Fibroblast of peridontal ligament (primary cell): ENCODE results near the gene CYP4F22.
"Not testable (repeated sequence)": the region's sequence is repeated elsewhere in the genome, so short reads cannot be mapped to it uniquely, and the experiment has no call there.

Source experiments
- DNase-seq: peaks from one replicate; pipeline ENCODE4 v3.0.0-alpha.2; 2010; ENCODE audit errors: extremely low read depth

Gene CYP4F22

DNA sequence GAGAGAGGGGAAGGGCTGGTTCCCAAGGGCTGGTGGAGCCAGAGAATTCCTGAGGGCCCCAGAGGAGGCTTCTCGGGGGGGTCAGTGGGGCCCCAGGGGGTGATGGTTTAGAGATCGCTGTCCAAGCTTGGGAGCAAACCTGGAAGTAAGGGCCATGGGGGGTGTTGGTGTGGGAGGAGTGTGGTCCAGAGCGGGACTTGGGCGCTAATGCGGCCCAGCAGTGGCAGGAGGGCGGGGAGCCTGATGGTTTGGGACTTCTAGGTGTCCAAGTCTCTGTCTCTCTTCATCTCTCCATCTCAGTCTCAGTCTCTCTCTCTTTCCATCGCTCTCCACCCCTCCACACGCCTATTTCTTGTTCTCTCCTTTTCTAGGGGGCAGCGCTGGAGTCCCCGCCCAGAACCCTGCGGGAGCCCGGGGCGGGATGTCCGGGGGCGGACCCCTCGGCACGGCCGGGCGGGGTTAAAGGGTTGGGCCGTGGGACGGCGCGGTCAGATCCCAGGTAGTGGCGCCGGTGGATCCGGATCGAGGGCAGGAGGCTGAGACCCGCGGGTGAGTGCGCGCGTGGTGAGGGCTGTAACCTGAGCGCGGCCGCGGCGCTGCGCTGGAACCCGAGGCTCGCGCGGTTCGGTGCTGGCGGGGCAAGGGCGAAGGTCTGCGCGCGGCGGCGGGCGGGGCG lies at the start of gene CYP4F22:
TSS of gene CYP4F22 (plus strand) at position 491 of the 676 bp plus-strand sequence. CDS start 16,812 bp downstream, outside the sequence.
- no peak for DNase-seq

DNA sequence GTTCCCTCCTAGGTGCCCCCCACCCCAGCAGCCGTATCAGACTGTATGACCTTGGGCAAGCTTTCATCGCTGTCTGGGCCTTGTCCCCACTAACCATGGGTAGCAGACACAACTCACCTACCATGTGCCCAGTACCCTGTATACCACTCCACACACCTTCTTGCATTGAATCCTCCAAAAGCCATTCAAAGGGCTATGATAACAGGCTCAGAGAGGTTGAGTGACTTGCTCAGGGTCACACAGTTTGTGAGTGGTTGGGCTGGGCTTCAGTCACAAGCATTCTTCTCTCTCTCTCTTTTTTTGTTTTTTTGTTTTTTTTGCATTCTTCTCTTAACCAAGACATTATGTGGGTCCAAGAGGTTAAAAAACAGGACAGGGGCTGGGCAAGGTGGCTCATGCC lies 46.6 kb upstream of the CYP4F22 start:
- DNase-seq, result no peak

DNA sequence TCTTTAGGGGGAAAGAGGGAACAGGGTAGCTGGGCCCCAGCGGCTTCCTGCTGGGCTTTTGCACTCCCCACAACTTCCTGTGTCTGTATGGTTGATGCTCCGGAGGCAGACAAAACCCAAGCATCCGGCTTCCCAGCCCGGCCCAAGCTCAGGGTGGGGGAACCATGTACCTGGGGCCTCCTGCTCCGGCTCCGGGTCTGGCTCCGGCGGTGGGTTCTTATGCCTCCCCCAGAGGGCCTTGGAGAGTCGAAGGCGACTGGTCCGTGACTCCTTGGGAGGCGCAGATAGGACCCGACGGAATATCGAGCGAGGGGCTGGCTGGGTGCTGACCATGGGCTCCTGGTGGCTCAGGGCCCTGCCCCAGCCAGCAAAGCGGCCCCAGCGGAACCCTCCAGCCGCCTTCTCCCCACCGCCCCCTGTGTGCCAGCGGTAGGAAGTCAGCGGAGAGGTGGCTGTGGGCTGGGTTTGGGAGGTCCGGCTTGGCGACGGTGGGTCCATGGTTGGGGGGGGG lies 44.4 kb upstream of the CYP4F22 start:
- DNase-seq, result no peak

DNA sequence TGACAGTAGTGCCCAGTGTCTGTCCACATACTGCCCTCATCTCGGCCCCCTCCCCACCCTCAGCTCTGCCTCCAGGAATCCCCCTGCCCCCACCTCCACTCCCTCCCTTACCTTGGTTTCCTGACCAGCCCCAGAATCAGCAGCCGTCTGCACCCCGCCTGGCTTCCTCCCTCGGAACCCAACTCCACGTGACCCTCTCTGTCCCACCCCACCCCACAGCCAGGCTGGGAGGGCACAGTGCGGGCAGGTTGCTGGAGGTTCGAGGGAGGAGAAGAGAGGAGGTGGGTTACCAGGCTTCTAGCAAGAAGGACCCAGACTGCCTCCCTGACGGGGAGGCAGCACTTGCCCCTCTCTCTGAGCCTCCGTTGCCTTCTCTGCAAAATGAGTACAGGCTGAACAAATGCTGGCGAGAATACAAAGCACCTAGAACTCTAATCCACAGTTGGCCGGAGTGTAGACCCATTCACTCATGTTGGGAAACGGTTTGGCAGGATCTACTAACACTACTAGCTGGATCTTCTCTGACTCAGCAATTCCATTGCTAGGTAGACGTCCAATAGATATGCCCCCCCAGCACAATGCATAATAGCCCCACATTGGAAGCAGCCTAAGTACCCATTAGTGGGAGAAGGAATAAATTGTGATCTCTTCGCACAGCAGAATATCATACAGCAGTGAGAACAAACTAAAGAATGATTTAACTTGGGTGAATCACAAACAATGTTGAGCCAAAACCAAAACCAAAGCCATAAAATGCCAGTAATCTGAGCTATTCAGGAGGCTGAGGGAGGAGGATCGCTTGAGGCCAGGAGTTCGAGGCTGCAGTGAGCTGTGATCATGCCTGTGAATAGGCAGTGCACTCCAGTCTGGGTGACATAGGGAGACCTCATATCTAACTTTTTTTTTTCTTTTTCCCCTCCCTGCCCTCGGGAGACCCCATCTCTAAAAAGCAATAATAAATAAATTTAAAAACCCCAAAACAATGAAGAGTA lies 43.6 kb upstream of the CYP4F22 start, which contains the start of gene RASAL3:
TSS of gene RASAL3 (minus strand) at position 151 of the 992 bp plus-strand sequence. CDS start 186 bp downstream, outside the sequence.
- DNase-seq, result no peak

DNA sequence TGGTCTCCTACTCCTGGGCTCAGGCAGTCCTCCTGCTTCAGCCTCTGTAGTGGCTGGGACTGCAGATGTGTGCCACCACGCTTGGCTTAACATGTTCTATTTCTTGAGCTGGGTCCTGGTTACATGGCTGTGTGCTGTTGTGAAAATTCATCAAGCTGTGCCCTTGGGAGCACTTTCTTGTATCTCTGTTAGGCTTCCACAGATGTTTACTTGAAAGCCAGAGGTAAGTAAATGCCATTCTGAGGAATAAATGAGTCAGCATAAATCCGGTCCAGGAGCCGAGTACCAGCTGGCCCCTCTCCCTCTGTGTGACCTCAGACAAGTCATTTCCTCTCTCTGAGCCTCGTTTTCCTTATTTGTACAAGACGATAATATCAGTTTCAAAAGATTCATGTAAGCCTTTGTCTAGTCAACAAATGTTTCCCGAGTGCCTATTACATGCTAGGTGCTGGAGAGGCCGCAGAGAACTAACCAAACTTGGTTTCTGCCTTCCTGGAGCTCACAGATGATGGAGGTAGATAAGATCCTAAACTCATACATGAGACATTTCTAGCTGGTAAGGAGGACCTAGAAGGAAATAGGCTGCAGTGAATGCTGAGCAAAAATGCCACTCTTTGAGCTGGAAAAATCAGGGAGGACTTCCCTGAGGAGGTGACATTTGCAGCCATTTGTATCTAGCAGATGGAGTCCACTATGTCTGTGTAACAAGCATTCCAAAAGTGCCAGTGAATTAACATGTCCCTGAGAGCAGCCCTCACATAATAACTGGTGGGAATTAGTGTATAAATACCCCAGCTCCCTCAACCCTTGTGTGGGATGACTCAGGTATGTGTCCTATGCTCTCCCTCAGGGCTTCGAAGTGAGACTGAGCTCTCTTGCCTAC lies 41.2 kb upstream of the CYP4F22 start:
- DNase-seq, result no peak

DNA sequence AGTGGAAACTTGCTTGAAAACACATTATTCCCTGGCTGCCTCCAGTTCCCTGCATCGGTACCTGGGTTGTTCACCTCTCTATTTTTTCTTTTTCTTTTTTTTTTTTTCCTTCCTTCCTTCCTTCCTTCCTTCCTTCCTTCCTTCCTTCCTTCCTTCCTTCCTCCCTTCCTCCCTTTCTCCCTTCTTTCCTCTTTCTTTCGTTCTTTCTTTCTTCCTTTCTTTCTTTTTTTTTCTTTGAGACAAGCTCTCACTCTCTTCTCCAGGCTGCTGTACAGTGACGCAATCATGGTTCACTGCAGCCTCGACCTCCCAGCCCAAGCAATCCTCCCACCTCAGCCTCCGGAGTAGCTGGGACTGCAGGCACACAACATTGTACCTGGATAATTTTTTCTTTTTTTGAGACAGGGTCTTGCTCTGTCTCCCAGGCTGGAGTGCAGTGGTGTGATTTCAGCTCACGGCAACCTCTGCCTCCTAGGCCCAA lies 40.6 kb upstream of the CYP4F22 start:
- DNase-seq, result no peak

DNA sequence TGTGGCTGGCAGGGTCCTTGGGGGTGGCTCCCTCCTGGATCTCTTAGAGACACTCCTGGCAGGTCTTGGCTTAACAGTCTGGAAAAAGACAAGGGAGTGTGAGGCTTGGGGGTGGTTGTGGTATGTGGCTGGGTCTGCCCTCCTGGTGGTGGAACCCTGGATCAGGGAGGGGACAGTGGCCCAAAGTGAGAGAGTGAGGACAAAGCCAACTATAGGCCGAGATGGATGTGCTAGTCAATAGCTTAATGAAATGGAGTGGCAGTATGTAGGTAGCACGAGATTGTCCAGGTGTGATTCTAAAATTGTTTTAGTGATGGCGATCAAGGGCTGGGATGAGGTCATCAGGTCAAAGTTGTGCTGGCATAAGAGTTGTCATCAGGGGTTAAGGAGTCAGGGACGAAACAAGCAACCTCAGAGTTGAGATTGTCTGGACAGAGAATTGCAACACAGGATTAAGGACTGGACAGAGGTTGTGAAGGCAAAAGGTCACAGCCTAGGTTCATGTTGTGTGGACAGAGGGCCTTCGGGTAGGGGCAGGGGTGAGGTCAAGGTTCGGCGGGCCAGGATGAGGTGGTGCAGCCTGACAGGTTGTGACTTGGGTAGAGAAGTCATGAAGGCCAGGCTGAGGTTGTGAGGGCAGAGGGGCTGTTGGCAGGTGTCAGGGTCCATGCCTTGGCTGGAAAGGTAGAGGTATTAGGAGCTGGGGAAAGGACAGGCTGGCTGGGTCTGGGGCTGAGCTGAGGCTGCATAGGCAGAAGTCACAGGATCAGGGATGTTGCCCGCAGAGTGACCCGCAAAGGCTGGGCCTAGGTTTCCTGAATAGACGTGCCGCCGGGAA lies 39.4 kb upstream of the CYP4F22 start:
- no peak for DNase-seq

DNA sequence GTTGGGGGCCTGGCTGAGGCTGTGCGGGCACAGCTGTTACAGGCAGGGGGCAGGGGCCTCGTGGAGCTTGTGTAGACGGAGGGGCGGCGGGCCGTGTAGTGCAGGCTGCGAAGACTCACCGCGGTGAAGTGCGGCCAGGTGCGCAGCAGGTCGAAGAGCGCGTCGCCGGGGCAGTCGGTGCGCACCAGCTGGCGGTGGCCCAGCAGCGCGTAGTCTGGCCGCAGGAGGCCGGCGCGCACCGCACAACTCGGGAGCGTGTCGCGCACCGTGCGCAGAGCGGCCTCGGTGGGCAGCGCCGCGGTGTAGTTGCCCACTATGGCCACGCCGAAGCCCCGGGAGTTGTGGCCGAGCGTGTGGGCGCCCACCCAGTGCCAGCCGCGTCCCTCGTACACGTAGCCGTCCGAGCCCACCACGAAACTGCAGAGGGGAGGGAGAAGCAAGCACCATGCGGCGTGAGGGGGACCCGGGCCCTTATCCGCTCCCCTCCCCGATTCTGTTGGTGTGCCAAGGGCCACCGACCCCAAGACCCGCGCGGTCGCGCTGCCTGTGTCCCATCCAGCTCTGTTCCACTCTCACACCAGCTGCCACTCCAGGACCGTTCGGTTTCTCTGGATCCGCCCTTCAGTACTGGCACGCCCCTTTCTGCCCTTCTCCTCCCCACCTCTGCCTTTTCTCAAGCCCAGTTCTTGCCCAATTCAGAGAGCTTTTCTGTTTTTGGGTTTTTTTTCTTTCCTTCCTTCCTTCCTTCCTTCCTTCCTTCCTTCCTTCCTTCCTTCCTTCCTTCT lies 38.6 kb upstream of the CYP4F22 start:
- no peak for DNase-seq

DNA sequence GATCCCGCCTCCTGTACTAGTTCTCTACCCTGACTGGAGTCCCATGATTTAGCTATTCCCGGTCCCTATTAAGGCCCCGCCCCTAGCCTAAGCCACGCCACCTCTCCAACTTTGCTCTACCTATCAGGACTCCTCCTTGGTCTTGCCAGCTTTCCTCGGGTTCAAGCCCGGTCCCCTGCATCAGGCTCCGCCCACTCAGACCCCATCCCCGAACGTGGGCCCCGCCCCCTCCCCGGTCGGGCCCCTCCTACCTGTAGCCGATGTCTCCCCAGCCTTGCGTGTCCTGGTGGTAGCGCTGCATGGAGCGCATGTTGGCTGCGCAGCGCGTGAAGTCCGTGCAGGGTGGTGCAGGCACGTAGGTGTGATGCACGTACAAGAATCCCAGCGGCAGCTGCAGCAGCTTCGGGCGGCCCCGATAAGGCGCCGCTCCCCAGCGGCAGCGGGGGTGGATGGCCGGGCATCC lies 36.7 kb upstream of the CYP4F22 start:
- no peak for DNase-seq

DNA sequence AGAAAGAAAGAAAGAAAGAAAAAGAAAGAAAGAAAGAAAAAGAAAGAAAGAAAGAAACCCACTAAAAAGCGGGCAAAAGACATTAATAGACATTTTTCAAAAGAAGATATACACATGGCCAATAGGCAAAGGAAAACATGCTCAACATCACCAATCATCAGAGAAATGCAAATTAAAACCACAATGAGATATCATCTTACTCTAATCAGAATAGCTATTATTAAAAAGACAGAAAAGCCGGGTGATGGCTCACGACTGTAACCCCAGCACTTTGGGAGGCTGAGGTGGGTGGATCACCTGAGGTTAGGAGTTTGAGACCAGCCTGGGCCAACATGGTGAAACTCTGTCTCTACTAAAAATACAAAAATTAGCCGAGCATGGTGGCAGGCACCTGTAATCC lies 34.5 kb upstream of the CYP4F22 start:
- not testable (repeated sequence) for DNase-seq

DNA sequence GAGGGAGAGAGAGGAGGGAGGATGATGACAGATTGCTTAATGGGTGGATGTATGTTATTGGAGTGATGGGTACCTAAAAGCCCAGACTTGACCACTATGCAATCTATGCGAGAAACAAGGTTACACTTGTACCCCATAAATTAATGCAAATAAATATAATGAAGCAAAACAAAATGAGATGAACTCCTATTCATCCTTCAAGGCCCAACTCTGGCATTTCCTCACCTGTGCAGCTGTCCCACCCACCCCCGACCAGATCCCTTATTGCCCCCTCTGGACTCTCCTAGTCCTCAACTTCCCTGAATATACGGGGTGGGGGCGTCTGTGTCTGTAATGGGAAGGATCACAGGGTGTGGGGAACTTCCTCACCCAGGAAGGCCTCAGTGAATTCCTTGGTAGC lies 33.2 kb upstream of the CYP4F22 start:
- no peak for DNase-seq

DNA sequence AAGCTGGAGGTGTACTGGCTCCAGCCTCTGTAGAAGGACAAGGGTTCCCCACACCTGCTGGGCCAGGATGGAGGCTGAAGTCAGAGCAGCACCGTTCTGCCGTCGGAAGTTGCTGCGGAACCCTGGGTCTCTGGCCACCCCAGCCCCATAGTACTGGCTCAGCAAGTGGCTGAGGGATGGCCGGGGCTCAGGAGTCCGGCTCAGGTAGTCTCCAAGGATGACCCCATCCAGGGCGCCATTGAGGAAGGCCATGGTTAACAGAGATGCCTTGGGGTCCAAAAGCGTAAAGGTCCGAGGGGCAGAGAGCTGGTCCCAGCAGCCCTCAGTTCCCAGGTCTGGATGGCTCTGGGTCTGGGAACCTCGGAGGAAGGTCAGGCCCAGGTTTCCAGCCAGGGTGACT lies 32.7 kb upstream of the CYP4F22 start:
- DNase-seq, result no peak

DNA sequence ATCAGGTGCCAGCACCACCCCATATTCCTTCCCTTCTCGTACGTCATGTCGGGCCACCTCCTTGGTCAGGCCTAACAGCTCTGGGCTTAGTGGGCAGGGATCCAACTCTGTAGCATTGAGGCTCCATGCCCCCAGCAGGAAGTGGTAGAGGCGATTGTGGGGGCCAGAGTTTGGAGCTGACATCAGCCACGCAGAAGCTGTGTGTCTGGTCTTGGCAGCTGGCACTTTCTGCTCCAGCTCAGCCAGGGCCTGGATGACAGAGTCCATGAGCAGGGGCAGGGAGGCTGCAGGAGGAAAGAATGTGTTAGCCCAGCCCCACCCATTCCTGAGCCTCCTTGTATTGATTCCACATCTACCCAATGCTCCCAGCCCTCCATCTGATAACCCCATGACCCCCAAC lies 32.0 kb upstream of the CYP4F22 start:
- no peak for DNase-seq

DNA sequence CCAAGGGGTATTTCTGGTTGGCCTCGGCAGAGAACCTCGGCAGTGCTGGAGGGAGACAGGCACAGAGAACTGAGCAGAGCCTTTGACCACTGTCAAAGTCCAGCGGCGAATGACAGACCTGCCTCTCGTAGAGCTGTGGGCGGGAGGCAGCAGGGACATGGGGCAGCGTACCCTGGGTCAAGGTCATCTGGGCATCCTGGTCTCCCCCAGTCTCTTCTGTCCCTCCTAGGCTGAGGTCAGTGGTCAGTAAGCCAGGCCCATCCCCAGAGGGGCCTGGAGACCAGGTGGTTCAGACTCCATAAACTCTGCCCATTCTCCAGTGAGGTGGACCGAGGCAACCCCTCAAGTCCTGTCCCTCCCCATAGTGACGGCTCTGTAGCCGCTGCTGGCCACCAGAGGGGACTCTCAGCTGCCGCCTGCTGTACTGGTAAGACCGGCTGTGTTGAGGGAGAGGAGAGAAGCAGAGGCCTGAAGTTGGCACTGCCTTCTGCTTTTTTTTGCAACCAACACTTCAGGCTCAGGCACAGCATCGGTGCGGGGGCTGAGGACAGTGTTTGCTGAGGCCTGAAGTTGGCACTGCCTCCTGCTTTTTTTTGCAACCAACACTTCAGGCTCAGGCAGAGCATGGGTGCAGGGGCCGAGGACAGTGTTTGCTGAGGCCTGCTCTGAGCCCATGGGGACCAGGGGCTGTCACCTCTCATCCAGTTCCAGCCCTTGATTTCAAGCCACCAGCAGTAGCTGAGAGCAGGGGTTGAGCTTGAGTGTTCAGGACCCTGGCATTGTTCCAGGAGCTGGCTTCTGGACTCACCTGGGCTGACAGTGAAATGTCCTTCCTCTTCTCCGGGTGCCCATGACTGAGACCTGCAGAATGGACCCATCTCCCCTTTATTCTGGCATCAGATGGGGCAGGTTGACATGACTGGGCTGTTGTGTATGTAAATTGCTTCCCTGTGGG lies 28.7 kb upstream of the CYP4F22 start, which contains the start of gene PGLYRP2:
TSS of gene PGLYRP2 (minus strand) at position 111 of the 955 bp plus-strand sequence. CDS start 130 bp downstream, outside the sequence.
- no peak for DNase-seq

DNA sequence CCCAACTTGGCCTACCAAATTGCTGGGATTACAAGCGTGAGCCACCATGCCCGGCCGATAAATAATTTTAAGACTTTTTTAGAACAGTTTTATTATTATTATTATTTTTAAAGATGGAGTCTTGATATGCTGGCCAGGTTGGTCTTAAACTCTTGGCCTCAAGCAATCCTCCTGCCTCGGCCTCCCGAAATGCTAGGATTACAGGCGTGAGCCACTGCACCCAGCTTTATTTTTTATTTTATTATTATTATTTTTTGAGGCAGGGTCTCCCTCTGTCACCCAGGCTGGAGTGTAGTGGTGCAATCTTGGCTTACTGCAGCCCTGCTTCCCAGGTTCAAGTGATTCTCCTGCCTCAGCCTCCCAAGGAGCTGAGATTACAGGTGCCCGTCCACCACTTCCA lies 27.3 kb upstream of the CYP4F22 start:
- DNase-seq, result not testable (repeated sequence)

DNA sequence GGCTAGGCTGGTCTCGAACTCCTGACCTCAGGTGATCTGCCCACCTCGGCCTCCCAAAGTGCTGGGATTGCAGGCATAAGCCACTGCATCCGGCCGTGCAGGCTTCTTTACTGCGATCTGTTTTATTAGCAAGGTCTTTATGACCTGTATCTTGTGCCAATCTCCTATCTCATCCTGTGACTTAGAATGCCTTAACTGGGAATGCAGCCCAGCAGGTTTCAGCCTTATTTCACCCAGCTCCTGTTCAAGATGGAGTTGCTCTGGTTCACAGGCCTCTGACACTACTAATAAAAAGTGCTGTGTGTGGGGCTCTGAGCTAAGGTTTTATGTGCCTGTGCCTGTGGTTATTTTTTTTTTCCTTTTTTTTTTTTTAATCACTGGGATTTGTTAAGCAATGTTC lies 22.6 kb upstream of the CYP4F22 start:
- not testable (repeated sequence) for DNase-seq

DNA sequence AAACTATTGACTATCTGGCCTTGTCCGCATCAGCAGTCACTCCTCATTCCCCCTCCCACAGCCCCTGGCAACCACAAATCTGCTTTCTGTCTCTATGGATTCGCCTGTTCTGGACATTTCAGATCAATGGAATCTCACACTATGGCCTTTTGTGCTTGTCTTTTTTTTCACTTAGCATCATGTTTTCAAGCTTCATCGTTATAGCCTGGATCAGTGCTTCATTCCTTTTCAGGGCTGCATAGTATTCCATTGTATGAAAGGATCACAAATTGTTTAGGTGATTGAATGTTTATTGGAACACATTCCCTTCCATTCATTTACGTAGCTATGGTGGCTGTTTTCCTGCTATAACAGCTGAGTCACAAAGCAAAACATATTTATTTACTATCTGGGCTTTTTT lies 21.3 kb upstream of the CYP4F22 start:
- no peak for DNase-seq
